ENCODE results near the gene ERVFRD-1. TPM values are rescaled to one million over a fixed set of nuclear protein-coding genes. Genes with fewer than 3 reads are reported as not detected.
A peak's percentile ranks its signal among the peaks of the same experiment; 100 is the strongest.

The ERVFRD-1 gene
- total and polyA plus RNA-seq, 2 of the 13 experiments (the other 11 are each of a cell fraction or from before 2014, with no cell fraction given): not detected

DNA sequence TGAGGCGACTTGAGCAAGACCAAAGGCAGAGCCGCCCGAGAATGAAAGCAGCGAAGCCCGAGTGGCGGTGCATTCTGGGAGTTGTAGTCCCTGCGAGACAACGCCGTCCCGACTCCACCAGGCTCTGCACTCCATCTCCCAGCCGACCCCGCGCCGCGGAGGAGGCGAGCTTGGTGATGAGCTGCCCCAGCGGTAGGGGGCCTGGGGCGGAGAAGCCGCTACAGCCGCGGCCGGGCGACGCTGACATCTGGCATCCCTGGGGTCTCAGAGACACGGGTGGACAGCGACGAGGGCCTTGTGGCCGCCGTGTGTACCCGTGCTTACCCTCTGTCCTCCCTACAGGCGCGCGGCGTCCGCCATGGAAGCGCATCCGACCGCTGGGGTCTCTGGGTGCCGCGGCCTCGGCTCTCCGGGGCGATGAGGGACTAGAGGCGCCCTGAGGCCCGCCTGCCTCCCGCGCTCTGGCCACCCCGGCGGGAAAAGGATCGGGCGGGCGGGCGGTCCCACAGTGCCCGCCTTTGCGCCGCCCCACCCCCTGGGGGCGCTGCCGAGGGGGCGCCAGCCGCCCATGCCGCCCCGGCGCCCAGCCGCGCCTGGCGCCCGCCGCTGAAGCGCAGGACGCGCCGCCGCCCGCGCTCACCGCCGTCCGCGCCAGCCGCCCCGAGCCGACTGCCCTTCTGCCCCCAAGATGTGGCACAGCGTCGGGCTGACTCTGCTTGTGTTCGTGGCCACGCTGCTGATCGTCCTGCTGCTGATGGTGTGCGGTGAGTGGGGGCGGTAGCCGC is 17.7 kb downstream of the ERVFRD-1 start, which contains the start of gene SMIM13 (continued):
- TF ChIP-seq, protein P1, sequence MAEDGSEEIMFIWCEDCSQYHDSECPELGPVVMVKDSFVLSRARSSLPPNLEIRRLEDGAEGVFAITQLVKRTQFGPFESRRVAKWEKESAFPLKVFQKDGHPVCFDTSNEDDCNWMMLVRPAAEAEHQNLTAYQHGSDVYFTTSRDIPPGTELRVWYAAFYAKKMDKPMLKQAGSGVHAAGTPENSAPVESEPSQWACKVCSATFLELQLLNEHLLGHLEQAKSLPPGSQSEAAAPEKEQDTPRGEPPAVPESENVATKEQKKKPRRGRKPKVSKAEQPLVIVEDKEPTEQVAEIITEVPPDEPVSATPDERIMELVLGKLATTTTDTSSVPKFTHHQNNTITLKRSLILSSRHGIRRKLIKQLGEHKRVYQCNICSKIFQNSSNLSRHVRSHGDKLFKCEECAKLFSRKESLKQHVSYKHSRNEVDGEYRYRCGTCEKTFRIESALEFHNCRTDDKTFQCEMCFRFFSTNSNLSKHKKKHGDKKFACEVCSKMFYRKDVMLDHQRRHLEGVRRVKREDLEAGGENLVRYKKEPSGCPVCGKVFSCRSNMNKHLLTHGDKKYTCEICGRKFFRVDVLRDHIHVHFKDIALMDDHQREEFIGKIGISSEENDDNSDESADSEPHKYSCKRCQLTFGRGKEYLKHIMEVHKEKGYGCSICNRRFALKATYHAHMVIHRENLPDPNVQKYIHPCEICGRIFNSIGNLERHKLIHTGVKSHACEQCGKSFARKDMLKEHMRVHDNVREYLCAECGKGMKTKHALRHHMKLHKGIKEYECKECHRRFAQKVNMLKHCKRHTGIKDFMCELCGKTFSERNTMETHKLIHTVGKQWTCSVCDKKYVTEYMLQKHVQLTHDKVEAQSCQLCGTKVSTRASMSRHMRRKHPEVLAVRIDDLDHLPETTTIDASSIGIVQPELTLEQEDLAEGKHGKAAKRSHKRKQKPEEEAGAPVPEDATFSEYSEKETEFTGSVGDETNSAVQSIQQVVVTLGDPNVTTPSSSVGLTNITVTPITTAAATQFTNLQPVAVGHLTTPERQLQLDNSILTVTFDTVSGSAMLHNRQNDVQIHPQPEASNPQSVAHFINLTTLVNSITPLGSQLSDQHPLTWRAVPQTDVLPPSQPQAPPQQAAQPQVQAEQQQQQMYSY (CRISPR knock-in tag; IDR thresholded peaks at IDR 0.05): peak; percentile 18; the same call in 1 of the 2 replicates
- peak; percentile 91; the same call in 1 of the 2 replicates for TF ChIP-seq ZNF260 (CRISPR knock-in tag; IDR thresholded peaks at IDR 0.05; ENCODE audit: borderline replicate concordance, low read depth)
- TF ChIP-seq, protein P2, sequence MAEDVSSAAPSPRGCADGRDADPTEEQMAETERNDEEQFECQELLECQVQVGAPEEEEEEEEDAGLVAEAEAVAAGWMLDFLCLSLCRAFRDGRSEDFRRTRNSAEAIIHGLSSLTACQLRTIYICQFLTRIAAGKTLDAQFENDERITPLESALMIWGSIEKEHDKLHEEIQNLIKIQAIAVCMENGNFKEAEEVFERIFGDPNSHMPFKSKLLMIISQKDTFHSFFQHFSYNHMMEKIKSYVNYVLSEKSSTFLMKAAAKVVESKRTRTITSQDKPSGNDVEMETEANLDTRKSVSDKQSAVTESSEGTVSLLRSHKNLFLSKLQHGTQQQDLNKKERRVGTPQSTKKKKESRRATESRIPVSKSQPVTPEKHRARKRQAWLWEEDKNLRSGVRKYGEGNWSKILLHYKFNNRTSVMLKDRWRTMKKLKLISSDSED (CRISPR knock-in tag; IDR thresholded peaks at IDR 0.05): peak; percentile 68; the same call in 1 of the 2 replicates
- TF ChIP-seq KDM2A (CRISPR knock-in tag; IDR thresholded peaks at IDR 0.05; ENCODE audit: borderline replicate concordance, low read depth): peak; percentile 97
- TF ChIP-seq ZNF777 (CRISPR knock-in tag; IDR thresholded peaks at IDR 0.05): no peak; the same call in 1 of the 2 replicates
- TF ChIP-seq ZNF253 (CRISPR knock-in tag; IDR thresholded peaks at IDR 0.05; ENCODE audit: borderline replicate concordance): no peak
- TF ChIP-seq IKZF4 (CRISPR knock-in tag; IDR thresholded peaks at IDR 0.05; ENCODE audit: borderline replicate concordance, low read depth, not compliant biosample characterization): peak; percentile 83
- TF ChIP-seq KLF11 (CRISPR knock-in tag; IDR thresholded peaks at IDR 0.05): no peak; the same call in 1 of the 2 replicates
- TF ChIP-seq MTF2 (CRISPR knock-in tag; IDR thresholded peaks at IDR 0.05; ENCODE audit: borderline replicate concordance): peak; percentile 99
- peak; percentile 83 for TF ChIP-seq AGO1 (IDR thresholded peaks at IDR 0.05; ENCODE audit: low read depth, low read length, poor library complexity, severe bottlenecking)
- TF ChIP-seq ZNF138 (CRISPR knock-in tag; IDR thresholded peaks at IDR 0.05; ENCODE audit: low read depth): no peak; the same call in 1 of the 2 replicates
- TF ChIP-seq ZNF274 (CRISPR knock-in tag; IDR thresholded peaks at IDR 0.05): no peak
- TF ChIP-seq SRF (IDR thresholded peaks at IDR 0.05; ENCODE audit: low read depth, low read length): no peak
- no peak for TF ChIP-seq NFATC3 (CRISPR knock-in tag; IDR thresholded peaks at IDR 0.05)
- TF ChIP-seq HES4 (CRISPR knock-in tag; IDR thresholded peaks at IDR 0.05; ENCODE audit: borderline replicate concordance): peak; percentile 62
- TF ChIP-seq, protein P3, sequence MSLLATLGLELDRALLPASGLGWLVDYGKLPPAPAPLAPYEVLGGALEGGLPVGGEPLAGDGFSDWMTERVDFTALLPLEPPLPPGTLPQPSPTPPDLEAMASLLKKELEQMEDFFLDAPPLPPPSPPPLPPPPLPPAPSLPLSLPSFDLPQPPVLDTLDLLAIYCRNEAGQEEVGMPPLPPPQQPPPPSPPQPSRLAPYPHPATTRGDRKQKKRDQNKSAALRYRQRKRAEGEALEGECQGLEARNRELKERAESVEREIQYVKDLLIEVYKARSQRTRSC (CRISPR knock-in tag; IDR thresholded peaks at IDR 0.05; ENCODE audit: low read depth): no peak
- TF ChIP-seq, protein P4, sequence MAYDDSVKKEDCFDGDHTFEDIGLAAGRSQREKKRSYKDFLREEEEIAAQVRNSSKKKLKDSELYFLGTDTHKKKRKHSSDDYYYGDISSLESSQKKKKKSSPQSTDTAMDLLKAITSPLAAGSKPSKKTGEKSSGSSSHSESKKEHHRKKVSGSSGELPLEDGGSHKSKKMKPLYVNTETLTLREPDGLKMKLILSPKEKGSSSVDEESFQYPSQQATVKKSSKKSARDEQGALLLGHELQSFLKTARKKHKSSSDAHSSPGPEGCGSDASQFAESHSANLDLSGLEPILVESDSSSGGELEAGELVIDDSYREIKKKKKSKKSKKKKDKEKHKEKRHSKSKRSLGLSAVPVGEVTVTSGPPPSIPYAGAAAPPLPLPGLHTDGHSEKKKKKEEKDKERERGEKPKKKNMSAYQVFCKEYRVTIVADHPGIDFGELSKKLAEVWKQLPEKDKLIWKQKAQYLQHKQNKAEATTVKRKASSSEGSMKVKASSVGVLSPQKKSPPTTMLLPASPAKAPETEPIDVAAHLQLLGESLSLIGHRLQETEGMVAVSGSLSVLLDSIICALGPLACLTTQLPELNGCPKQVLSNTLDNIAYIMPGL (CRISPR knock-in tag; IDR thresholded peaks at IDR 0.05; ENCODE audit: borderline replicate concordance in 1 of 2, low read depth in 1 of 2): peak; percentile 98
- TF ChIP-seq ZBTB42 (CRISPR knock-in tag; IDR thresholded peaks at IDR 0.05): 0 out of 2 replicates have a peak, but pooled peaks have one; percentile 68
- TF ChIP-seq BCL6 (CRISPR knock-in tag; IDR thresholded peaks at IDR 0.05): peak; percentile 24
- peak; percentile 95 for TF ChIP-seq ZMYM4 (CRISPR knock-in tag; IDR thresholded peaks at IDR 0.05)
- TF ChIP-seq ZNF570 (CRISPR knock-in tag; IDR thresholded peaks at IDR 0.05; ENCODE audit: borderline replicate concordance): no peak

All from HepG2 (cell line).